Caco-2 (cell line): Measurements from ENCODE around the gene VASP. TPM values are rescaled to one million over a fixed set of nuclear protein-coding genes. Genes with fewer than 3 reads are reported as not detected.

Source experiments
- BruUV-seq: library from RNA; stranded (reverse); fragments of 400-500 nt; replicated peaks from 2 replicates; lab custom pipeline; 2021; lab: Mats Ljungman, UMichigan
- CTCF ChIA-PET: fragments of 300-600 bp; sonication (Branson Sonifier 250); formaldehyde crosslinking; loops from one replicate; lab custom pipeline; 2022; ENCODE audit warnings: antibody characterized with exemption; lab: Charles Lee
- POLR2A ChIA-PET: fragments of 300-600 bp; sonication (Branson Sonifier 250); formaldehyde crosslinking; loops from one replicate; lab custom pipeline; 2022; ENCODE audit warnings: antibody characterized with exemption; lab: Charles Lee
- DNase-seq, 2 experiments: peaks; one replicate each; pipeline versions ENCODE4 v3.0.0 to v3.0.0-alpha.2; 2020 to 2022
- H3K27me3 ChIP-seq: replicated peaks from 2 replicates; pipeline ENCODE4 v1.6.0; 2011; ENCODE audit warnings: low read length; ENCODE audit not compliant: control insufficient read depth, insufficient read depth
- H3K36me3 ChIP-seq: 2 replicates; pipeline ENCODE4 v1.5.1; 2011; ENCODE audit warnings: low read length; ENCODE audit not compliant: control insufficient read depth, insufficient read depth
- H3K4me1 ChIP-seq: fragments of 250-450 bp; sonication (Bioruptor Pico); 2 replicates; pipeline ENCODE4 v1.5.1; 2020; ENCODE audit warnings: mild to moderate bottlenecking
- H3K4me3 ChIP-seq: 2 replicates; pipeline ENCODE4 v1.5.1; 2011; ENCODE audit warnings: low read depth, mild to moderate bottlenecking, control low read depth, low read length
- H3K9me3 ChIP-seq: fragments of 250-450 bp; sonication (Bioruptor Pico); 2 replicates; pipeline ENCODE4 v1.5.1; 2020; ENCODE audit warnings: mild to moderate bottlenecking, moderate library complexity
- H3K27ac Mint-ChIP-seq: one replicate; pipeline ENCODE4 v1.8.0; 2022; ENCODE audit warnings: mixed read lengths; ENCODE audit not compliant: unreplicated experiment
- H3K27me3 Mint-ChIP-seq: one replicate; pipeline ENCODE4 v1.8.0; 2022; ENCODE audit warnings: mixed read lengths; ENCODE audit not compliant: insufficient read depth, unreplicated experiment
- H3K36me3 Mint-ChIP-seq: one replicate; pipeline ENCODE4 v1.8.0; 2022; ENCODE audit warnings: mild to moderate bottlenecking, mixed read lengths; ENCODE audit not compliant: insufficient read depth, unreplicated experiment
- H3K4me1 Mint-ChIP-seq: one replicate; pipeline ENCODE4 v1.8.0; 2022; ENCODE audit warnings: low read depth, mixed read lengths; ENCODE audit not compliant: unreplicated experiment
- H3K4me3 Mint-ChIP-seq: one replicate; pipeline ENCODE4 v1.8.0; 2022; ENCODE audit warnings: mild to moderate bottlenecking, moderate library complexity, mixed read lengths; ENCODE audit not compliant: unreplicated experiment
- H3K9me3 Mint-ChIP-seq: one replicate; pipeline ENCODE4 v1.8.0; 2022; ENCODE audit warnings: mixed read lengths; ENCODE audit not compliant: unreplicated experiment
- CTCF ChIP-seq, 2 experiments: fragments of 200-600 bp in 1 of 2; IDR thresholded peaks; 1 replicate in 1 of 2; 2 replicates in 1 of 2; pipeline versions ENCODE4 v1.5.1 to v1.8.0; 2011 to 2022; ENCODE audit warnings: antibody characterized with exemption in 1 of 2, control low read depth in 1 of 2, inconsistent platforms in 1 of 2, low read depth in 1 of 2, low read length in 1 of 2, mild to moderate bottlenecking in 1 of 2, moderate library complexity in 1 of 2; ENCODE audit not compliant: insufficient read depth in 1 of 2, severe bottlenecking in 1 of 2, unreplicated experiment in 1 of 2
- intact Hi-C: fragments of 100-400 bp; cut with micrococcal nuclease; formaldehyde crosslinking; loops from one replicate; pipeline ENCODE4 v1.10.0; 2022; ENCODE audit not compliant: unreplicated experiment
- total RNA-seq: library from RNA; stranded (reverse); gene quantifications from 2 replicates; pipeline ENCODE4 v1.2.3, GENCODE V29; 2022

The VASP gene
- total RNA-seq, 1 experiment from 2014 or later: 72.4 TPM

- ChIA-PET POLR2A (no interaction called here), CTCF (no interaction called here)
- Histone ChIP-seq H3K4me1 (peaks cover 8% of the 10 kb centered on the region; the same call in 1 of the 2 replicates), H3K9me3 (no peaks in the 10 kb centered on the region), H3K36me3 (no peaks in the 10 kb centered on the region), H3K27me3 (no peaks in the 10 kb centered on the region), H3K4me3 (no peak overlapping the region)
- H3K27ac Mint-ChIP-seq: no peak overlapping the region
- intact Hi-C loops: no loop called here
- peak in 1 of 2 experiments; percentile 50 for DNase-seq
- peak in 1 of 2 experiments; percentile 6 for TF ChIP-seq CTCF (IDR thresholded peaks at IDR 0.05; ENCODE audit: insufficient read depth in 1 of 2, low read depth in 1 of 2, low read length in 1 of 2, severe bottlenecking in 1 of 2, unreplicated experiment in 1 of 2)
- H3K4me1 Mint-ChIP-seq: peaks cover 13% of the 10 kb centered on the region
- H3K27me3 Mint-ChIP-seq: peaks cover 2% of the 10 kb centered on the region
- H3K4me3 Mint-ChIP-seq: no peak overlapping the region
- H3K36me3 Mint-ChIP-seq: peaks cover 37% of the 10 kb centered on the region
- H3K9me3 Mint-ChIP-seq: no peaks in the 10 kb centered on the region
- no TSS peak for BruUV-seq
Measured at GRCh38 chr19:45473682-45474605, 33.3 kb upstream of the VASP start.

DNA sequence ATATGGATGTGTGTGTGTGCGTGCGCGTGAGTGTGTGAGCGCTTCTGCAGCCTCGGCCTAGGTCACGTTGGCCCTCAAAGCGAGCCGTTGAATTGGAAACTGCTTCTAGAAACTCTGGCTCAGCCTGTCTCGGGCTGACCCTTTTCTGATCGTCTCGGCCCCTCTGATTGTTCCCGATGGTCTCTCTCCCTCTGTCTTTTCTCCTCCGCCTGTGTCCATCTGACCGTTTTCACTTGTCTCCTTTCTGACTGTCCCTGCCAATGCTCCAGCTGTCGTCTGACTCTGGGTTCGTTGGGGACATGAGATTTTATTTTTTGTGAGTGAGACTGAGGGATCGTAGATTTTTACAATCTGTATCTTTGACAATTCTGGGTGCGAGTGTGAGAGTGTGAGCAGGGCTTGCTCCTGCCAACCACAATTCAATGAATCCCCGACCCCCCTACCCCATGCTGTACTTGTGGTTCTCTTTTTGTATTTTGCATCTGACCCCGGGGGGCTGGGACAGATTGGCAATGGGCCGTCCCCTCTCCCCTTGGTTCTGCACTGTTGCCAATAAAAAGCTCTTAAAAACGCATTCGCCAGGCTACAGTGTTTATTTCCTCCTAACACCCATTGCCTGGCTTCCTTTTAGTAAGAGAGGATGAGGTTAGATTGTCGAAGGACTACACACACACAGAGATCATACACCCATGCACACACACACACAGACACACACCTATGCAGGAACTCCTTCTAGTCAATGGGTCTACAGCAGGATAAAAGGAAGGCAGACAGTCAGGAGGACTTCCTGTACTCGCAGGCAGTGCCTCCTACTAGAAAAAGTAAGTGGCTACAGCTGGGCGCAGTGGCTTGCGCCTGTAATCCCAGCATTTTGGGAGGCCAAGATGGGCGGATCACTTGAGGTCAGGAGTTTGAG lies 32.4 kb upstream of the VASP start:
- no TSS peak for BruUV-seq
- Histone ChIP-seq H3K4me3 (no peak overlapping the region), H3K36me3 (no peaks in the 10 kb centered on the region), H3K27me3 (no peaks in the 10 kb centered on the region), H3K4me1 (peaks cover 7% of the 10 kb centered on the region; the same call in 1 of the 2 replicates), H3K9me3 (no peaks in the 10 kb centered on the region)
- Mint-ChIP-seq H3K4me3 (no peak overlapping the region), H3K27me3 (peaks cover 2% of the 10 kb centered on the region), H3K36me3 (peaks cover 30% of the 10 kb centered on the region), H3K27ac (no peak overlapping the region), H3K9me3 (no peaks in the 10 kb centered on the region), H3K4me1 (peaks cover 13% of the 10 kb centered on the region)
- CTCF ChIA-PET: interaction anchor here (0.9 kb wide), 2 partner anchors 7 to 36 kb away, joined by 4 to 5 read pairs; partner anchors contain the start of gene FOSB
- intact Hi-C loops: no loop called here
- no peak for TF ChIP-seq CTCF (IDR thresholded peaks at IDR 0.05; ENCODE audit: insufficient read depth in 1 of 2, low read depth in 1 of 2, low read length in 1 of 2, severe bottlenecking in 1 of 2, unreplicated experiment in 1 of 2)
- POLR2A ChIA-PET: no interaction called here
- DNase-seq: no peak
